Measurements from ENCODE around the gene ISX. TPM values are rescaled to one million over a fixed set of nuclear protein-coding genes. Genes with fewer than 3 reads are reported as not detected.

ISX gene
- total RNA-seq, 2 experiments from 2014 or later, result not detected

GRCh38 chr22:35064664-35065063 lies 1.3 kb upstream of the ISX start:
- Mint-ChIP-seq H3K27ac (no peak overlapping the region), H3K4me3 (no peak overlapping the region), H3K27me3 (no peaks in the 10 kb centered on the region), H3K9me3 (peaks cover 4% of the 10 kb centered on the region), H3K36me3 (ENCODE audit: low read depth) (no peaks in the 10 kb centered on the region), H3K4me1 (peaks cover 4% of the 10 kb centered on the region)
- CTCF ChIA-PET, result no interaction called here
- no peak for DNase-seq
- POLR2A ChIA-PET, result no interaction called here

DNA sequence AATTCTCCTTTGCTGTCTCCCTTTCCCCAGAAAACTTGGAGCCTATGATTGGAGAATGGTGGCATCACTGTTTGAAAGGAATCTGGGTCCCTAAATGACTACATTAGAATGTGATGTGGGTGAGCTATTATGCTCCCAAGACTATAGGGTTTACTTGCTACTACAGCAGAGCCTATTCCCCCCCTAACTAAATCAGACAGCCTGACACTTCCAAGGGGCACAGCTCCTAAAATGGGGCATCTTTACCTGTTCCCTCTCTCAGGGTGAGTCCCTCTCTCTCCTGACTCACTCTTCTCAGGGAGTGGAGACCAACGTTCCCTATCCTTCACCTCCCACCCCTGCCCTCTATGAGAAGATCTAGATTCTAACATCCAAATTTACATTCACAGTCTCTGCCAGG lies 775 bp upstream of the ISX start:
- Mint-ChIP-seq H3K36me3 (ENCODE audit: low read depth) (no peaks in the 10 kb centered on the region), H3K27ac (no peak overlapping the region), H3K4me1 (peaks cover 4% of the 10 kb centered on the region), H3K4me3 (no peak overlapping the region), H3K27me3 (no peaks in the 10 kb centered on the region), H3K9me3 (peaks cover 2% of the 10 kb centered on the region)
- CTCF ChIA-PET, result no interaction called here
- POLR2A ChIA-PET, result no interaction called here
- no peak for DNase-seq

- ChIA-PET CTCF (no interaction called here), POLR2A (no interaction called here)
- Mint-ChIP-seq H3K36me3 (ENCODE audit: low read depth) (no peaks in the 10 kb centered on the region), H3K4me1 (peaks cover 4% of the 10 kb centered on the region), H3K9me3 (no peaks in the 10 kb centered on the region), H3K27me3 (no peaks in the 10 kb centered on the region), H3K27ac (no peak overlapping the region), H3K4me3 (no peak overlapping the region)
- DNase-seq, result no peak
Measured at GRCh38 chr22:35066768-35067167, 810 bp downstream of the ISX start.

GRCh38 chr22:35069541-35069940 lies 3.6 kb downstream of the ISX start:
- no peak for DNase-seq

DNA sequence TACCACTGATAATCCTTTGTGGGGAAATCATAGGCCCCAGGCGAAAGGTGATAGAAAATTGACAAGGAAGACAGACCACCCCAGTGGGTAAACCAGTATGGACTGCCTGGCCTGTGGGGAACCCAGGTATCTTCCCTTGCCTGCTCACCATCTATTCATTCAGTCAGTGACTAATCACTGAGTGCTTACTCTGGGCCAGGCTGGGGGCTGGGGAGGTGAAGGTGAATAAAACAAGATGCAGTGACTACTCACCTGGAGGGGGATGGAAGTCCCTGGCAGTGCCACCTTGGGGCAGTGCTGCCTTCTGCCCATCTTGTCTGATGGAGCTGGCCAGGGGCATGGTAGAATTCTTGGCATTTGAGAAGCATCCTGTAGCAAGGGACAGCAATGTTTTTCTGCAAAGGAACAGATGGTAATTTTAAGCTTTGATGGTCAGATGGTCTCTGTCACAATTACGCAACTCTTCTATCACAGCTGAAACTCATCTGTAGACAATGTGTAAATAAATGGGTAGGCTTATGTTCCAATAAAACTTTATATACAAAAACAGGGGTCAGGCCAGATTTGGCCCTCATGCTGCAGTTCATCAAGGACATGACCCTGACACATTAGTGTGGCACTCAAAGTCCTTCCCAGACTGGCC lies 4.6 kb downstream of the ISX start:
- H3K36me3 Mint-ChIP-seq (ENCODE audit: low read depth), result no peaks in the 10 kb centered on the region

More at GRCh38 chr22:35069541-35069940, 3.6 kb downstream of the ISX start:
- Mint-ChIP-seq H3K27ac (no peak overlapping the region), H3K4me3 (no peak overlapping the region), H3K36me3 (ENCODE audit: low read depth) (no peaks in the 10 kb centered on the region), H3K4me1 (peaks cover 3% of the 10 kb centered on the region), H3K27me3 (no peaks in the 10 kb centered on the region), H3K9me3 (peaks cover 4% of the 10 kb centered on the region)
- ChIA-PET POLR2A (no interaction called here), CTCF (interaction anchor here (1.3 kb wide), 1 partner anchor 81 kb away, joined by 4 read pairs; no protein-coding TSS in a partner anchor)

DNA sequence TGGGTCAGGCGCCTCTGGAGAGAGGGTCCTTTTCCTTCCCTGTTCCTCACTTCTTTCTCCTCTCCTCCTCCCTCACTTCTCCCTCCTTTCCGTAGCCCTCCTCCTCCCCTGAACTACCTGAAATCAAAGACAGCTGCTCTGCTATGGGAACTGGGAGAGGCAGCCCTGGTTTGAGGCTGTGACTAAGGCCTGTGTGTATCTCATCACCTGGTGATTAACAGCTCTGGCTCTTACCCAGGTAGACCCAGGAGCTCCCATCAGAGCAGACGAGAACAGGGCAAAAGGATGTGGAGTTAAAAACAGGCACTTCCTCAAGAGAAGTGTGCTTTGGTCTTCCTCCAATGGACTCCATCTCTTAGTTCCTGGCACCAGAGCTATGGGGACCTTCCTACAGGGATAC lies 5.8 kb downstream of the ISX start:
- DNase-seq, result no peak
- Mint-ChIP-seq H3K27me3 (no peaks in the 10 kb centered on the region), H3K36me3 (ENCODE audit: low read depth) (no peaks in the 10 kb centered on the region), H3K4me1 (no peaks in the 10 kb centered on the region), H3K9me3 (peaks cover 5% of the 10 kb centered on the region), H3K4me3 (no peak overlapping the region), H3K27ac (no peak overlapping the region)
- ChIA-PET POLR2A (no interaction called here), CTCF (no interaction called here)

More for the DNA sequence above, 4.6 kb downstream of the ISX start:
- no peak overlapping the region for H3K27ac Mint-ChIP-seq
- no peaks in the 10 kb centered on the region for H3K4me1 Mint-ChIP-seq
- DNase-seq, result no peak
- no peak overlapping the region for H3K4me3 Mint-ChIP-seq
- POLR2A ChIA-PET, result no interaction called here
- no peaks in the 10 kb centered on the region for H3K27me3 Mint-ChIP-seq
- CTCF ChIA-PET, result no interaction called here
- peaks cover 5% of the 10 kb centered on the region for H3K9me3 Mint-ChIP-seq

DNA sequence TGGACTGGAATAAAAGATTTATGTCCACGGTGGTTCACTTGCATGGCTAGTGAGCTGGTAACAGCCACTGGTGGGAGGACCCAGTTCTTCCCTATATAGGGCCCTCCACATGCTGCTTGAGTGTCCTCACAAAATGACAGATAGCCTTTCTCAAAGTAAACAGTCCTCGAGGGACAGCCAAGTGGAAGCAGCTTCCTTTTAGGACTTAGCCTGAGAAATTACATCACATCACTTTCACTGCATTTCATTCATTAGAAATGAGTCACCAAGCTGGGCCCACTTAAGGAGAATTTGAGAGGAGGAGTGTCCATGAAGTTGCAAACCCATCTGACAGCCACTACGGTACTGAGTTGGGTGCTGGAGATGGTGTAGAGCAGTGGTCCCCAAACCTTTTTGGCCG lies 7.0 kb downstream of the ISX start:
- ChIA-PET CTCF (no interaction called here), POLR2A (no interaction called here)
- no peak overlapping the region for H3K4me3 Mint-ChIP-seq
- DNase-seq, result no peak
- no peaks in the 10 kb centered on the region for H3K4me1 Mint-ChIP-seq
- H3K27ac Mint-ChIP-seq, result no peak overlapping the region
- H3K27me3 Mint-ChIP-seq, result no peaks in the 10 kb centered on the region
- H3K9me3 Mint-ChIP-seq, result peaks cover 5% of the 10 kb centered on the region
- no peaks in the 10 kb centered on the region for H3K36me3 Mint-ChIP-seq (ENCODE audit: low read depth)

DNA sequence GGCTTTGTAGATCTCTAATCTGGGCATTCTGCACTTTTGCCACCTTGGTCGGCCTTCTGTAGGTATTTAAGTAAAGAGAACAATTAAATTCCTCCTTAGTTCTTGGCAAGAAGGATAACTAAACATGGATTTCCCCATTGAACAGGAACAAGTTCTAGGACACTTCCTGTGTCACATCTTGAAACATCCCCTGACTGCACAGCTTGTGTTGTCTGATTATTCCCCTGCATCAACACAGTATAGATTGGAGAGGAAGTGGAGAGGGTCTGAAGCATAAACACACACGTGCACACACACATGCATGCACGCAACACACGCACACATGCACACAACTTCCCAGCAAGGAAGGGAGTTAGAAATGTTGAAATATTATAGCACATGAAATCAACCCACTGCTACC lies 8.6 kb downstream of the ISX start:
- Mint-ChIP-seq H3K9me3 (peaks cover 5% of the 10 kb centered on the region), H3K4me1 (no peaks in the 10 kb centered on the region), H3K27ac (no peak overlapping the region), H3K27me3 (no peaks in the 10 kb centered on the region), H3K4me3 (no peak overlapping the region), H3K36me3 (ENCODE audit: low read depth) (no peaks in the 10 kb centered on the region)
- POLR2A ChIA-PET, result no interaction called here
- CTCF ChIA-PET, result no interaction called here
- DNase-seq, result no peak

- DNase-seq, result no peak
- POLR2A ChIA-PET, result no interaction called here
- H3K4me1 Mint-ChIP-seq, result no peaks in the 10 kb centered on the region
- CTCF ChIA-PET, result no interaction called here
- H3K36me3 Mint-ChIP-seq (ENCODE audit: low read depth), result no peaks in the 10 kb centered on the region
- H3K4me3 Mint-ChIP-seq, result no peak overlapping the region
- no peaks in the 10 kb centered on the region for H3K27me3 Mint-ChIP-seq
- H3K9me3 Mint-ChIP-seq, result peaks cover 5% of the 10 kb centered on the region
- H3K27ac Mint-ChIP-seq, result no peak overlapping the region
Measured at GRCh38 chr22:35076630-35077029, 10.7 kb downstream of the ISX start.

- CTCF ChIA-PET, result no interaction called here
- Mint-ChIP-seq H3K4me1 (no peaks in the 10 kb centered on the region), H3K36me3 (ENCODE audit: low read depth) (no peaks in the 10 kb centered on the region), H3K27me3 (no peaks in the 10 kb centered on the region), H3K27ac (no peak overlapping the region), H3K4me3 (no peak overlapping the region), H3K9me3 (peaks cover 4% of the 10 kb centered on the region)
- no peak for DNase-seq
- POLR2A ChIA-PET, result no interaction called here
Measured at GRCh38 chr22:35085621-35086020, 19.7 kb downstream of the ISX start.

DNA sequence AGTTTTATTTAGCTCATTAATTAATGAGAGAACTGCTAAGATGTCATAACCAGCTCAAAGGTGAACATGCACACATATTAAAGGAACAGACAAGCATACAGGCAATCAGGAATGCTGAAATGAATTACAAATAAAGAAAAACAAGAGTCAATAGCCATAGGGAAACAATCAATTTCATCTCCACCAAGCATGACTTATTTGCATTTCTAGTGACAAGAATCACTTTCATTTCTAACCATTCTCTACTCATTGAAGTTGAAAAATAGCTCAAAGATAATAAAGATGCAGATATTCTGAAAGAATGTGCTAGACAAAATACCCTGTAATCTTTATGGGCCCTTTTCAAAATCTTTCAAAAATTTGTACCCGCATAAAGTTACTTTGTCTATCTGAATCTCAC lies 23.2 kb downstream of the ISX start:
- H3K27ac Mint-ChIP-seq, result no peak overlapping the region
- no peaks in the 10 kb centered on the region for H3K9me3 Mint-ChIP-seq
- H3K4me3 Mint-ChIP-seq, result no peak overlapping the region
- ChIA-PET POLR2A (no interaction called here), CTCF (interaction anchor here (1.2 kb wide), 2 partner anchors 62 to 142 kb away, joined by 3 to 4 read pairs; no protein-coding TSS in a partner anchor)
- H3K27me3 Mint-ChIP-seq, result peaks cover 2% of the 10 kb centered on the region
- no peak for DNase-seq
- H3K36me3 Mint-ChIP-seq (ENCODE audit: low read depth), result no peaks in the 10 kb centered on the region
- no peaks in the 10 kb centered on the region for H3K4me1 Mint-ChIP-seq

DNA sequence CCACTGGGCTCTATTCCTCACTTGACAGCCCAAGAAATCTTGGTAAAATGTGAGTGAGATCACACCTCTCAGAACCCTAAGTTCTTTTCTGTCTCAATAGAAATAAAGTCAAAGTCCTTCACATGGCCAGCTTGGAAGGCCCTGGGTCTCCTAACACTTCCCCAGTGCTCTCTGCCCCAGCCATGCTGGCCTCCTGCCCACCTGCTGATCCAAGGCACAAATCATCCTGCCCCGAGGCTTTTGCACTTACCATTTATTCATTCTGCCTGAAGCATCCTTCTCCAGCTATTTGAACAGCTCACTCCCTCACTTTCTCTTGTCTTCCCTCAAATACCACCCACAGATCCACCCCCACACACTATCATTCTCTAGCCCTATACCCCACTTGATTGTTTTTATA lies 26.4 kb downstream of the ISX start:
- no peaks in the 10 kb centered on the region for H3K4me1 Mint-ChIP-seq
- H3K36me3 Mint-ChIP-seq (ENCODE audit: low read depth), result no peaks in the 10 kb centered on the region
- H3K4me3 Mint-ChIP-seq, result no peak overlapping the region
- H3K27ac Mint-ChIP-seq, result no peak overlapping the region
- CTCF ChIA-PET, result no interaction called here
- H3K9me3 Mint-ChIP-seq, result no peaks in the 10 kb centered on the region
- POLR2A ChIA-PET, result no interaction called here
- DNase-seq, result no peak
- H3K27me3 Mint-ChIP-seq, result peaks cover 2% of the 10 kb centered on the region

DNA sequence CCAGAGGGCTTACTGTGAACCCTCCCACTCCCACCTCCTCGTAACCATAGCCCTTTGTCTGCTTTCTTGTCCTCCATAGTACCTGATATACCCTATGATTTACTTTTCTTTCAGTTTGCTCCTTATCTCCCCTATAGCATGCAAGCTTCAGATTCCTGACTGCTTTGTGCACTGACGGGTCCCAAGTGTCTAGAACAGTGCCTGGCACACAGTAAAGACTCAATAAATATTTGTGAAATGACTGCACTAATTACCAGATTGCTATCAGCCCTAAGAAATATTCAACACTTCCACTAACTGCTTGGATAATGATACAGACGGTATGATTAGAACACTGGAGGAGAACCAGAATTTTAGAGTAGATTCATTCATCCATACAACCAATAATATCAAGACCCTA lies 33.0 kb downstream of the ISX start:
- CTCF ChIA-PET, result no interaction called here
- Mint-ChIP-seq H3K27ac (no peak overlapping the region), H3K27me3 (no peaks in the 10 kb centered on the region), H3K4me1 (no peaks in the 10 kb centered on the region), H3K36me3 (ENCODE audit: low read depth) (no peaks in the 10 kb centered on the region), H3K4me3 (no peak overlapping the region), H3K9me3 (no peaks in the 10 kb centered on the region)
- POLR2A ChIA-PET, result no interaction called here
- no peak for DNase-seq

DNA sequence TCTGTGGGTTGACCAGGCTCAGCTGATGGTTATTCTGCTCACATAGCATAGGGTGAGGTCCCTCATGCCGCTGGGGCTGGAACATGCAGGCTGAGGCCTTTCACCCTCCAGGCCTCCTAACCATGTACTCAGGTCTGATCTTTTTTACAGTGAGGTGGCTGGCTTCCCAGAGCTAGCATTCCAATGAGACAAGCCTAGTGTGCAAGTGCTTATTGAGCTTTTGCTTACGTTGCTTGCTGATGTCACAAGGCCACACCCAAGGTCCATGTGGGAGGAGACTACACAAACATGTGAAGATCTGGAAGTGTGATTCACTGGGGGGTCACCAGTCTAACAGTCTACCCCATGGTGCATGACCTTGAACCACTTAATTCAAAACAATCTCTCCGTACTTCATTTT lies 33.9 kb downstream of the ISX start:
- H3K36me3 Mint-ChIP-seq (ENCODE audit: low read depth), result no peaks in the 10 kb centered on the region

More for the DNA sequence above, 33.9 kb downstream of the ISX start:
- Mint-ChIP-seq H3K4me1 (no peaks in the 10 kb centered on the region), H3K9me3 (no peaks in the 10 kb centered on the region), H3K4me3 (no peak overlapping the region), H3K27me3 (no peaks in the 10 kb centered on the region), H3K27ac (no peak overlapping the region)
- ChIA-PET POLR2A (no interaction called here), CTCF (interaction anchor here (1.5 kb wide), 1 partner anchor 51 kb away, joined by 3 read pairs; no protein-coding TSS in a partner anchor)
- no peak for DNase-seq
